ENCODE data around the gene RSRC1.

RSRC1 gene

DNA sequence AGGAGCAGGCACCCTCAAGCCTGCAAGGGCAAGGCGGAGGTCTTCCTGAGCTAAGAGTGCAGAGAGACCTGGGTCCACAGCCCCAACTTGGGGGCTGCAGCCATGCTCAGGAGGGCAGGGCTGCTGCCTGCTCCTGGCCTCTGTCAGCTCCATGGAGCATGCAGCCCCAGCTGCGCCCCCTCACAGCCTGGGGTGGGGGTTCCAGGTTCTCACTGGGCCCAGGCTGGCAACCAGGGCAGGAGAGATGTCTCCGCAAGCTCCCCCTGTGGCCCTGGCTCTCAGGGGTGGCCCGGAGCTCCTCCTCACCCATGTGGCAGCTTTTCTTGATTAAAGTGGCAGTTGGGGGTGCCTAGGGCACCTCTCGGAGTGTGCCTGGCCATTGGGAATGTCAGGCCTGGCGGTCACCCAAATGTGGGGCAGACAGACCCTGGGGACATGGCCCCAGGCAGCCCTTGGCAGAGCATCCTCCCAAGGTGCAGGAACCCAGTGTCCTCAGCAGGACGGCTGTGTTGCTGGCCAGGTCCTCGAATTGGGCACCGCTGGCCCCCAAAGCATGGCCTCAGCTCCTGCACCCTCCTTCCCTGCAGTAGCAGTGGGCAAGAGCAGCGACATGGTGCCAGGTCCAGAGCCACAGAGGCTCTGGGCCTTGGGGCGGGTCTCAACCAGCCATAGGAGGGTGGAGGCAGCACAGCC is 251.0 kb downstream of the RSRC1 start:
- Histone ChIP-seq H2AFZ (ENCODE audit: low read depth, low read length) (no peak overlapping the region), H3K9me3 (ENCODE audit: insufficient read depth, low read length) (no peaks in the 10 kb centered on the region; the same call in 1 of the 2 replicates), H3K79me2 (ENCODE audit: low read length) (no peaks in the 10 kb centered on the region), H3K4me2 (ENCODE audit: low read length) (no peak overlapping the region), H3K27ac (ENCODE audit: low read length) (no peak overlapping the region), H3K4me1 (ENCODE audit: low read length) (peaks cover 13% of the 10 kb centered on the region), H3K4me3 (ENCODE audit: low read length) (no peak overlapping the region), H4K20me1 (ENCODE audit: insufficient read depth, low read length) (no peaks in the 10 kb centered on the region), H3K27me3 (ENCODE audit: low read depth, low read length) (no peaks in the 10 kb centered on the region), H3K9ac (ENCODE audit: low read length) (no peak overlapping the region), H3K36me3 (replicated peaks; ENCODE audit: low read depth, low read length) (peaks cover 14% of the 10 kb centered on the region)
- TF ChIP-seq, protein P1, sequence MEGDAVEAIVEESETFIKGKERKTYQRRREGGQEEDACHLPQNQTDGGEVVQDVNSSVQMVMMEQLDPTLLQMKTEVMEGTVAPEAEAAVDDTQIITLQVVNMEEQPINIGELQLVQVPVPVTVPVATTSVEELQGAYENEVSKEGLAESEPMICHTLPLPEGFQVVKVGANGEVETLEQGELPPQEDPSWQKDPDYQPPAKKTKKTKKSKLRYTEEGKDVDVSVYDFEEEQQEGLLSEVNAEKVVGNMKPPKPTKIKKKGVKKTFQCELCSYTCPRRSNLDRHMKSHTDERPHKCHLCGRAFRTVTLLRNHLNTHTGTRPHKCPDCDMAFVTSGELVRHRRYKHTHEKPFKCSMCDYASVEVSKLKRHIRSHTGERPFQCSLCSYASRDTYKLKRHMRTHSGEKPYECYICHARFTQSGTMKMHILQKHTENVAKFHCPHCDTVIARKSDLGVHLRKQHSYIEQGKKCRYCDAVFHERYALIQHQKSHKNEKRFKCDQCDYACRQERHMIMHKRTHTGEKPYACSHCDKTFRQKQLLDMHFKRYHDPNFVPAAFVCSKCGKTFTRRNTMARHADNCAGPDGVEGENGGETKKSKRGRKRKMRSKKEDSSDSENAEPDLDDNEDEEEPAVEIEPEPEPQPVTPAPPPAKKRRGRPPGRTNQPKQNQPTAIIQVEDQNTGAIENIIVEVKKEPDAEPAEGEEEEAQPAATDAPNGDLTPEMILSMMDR (IDR thresholded peaks at IDR 0.05; ENCODE audit: low read depth, low read length) = no peak
- no peak for TF ChIP-seq EZH2phosphoT487 (IDR thresholded peaks at IDR 0.05; ENCODE audit: low read depth)

DNA sequence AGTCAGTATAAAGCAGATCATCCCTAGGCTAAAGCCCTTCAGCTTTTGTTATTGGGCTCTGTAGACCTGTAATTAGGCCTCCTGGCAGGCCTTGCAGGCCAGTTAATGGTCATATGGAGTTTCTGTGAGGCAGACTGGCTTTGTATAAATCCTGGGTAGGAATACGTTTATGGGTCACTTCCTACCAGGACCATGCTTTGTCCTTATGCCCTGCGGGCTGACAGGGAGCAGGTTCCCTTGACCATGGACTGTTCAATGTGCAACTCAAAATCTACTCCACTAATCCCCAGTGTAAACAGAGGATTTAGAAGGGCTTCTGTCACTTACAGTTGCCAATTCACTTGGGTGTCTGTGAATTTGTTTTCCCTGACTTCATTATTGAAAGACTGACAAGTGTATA is 258.4 kb downstream of the RSRC1 start:
- Histone ChIP-seq H3K4me3 (ENCODE audit: low read length) (no peak overlapping the region), H3K9ac (ENCODE audit: low read length) (no peak overlapping the region), H3K79me2 (ENCODE audit: low read length) (no peaks in the 10 kb centered on the region), H3K27me3 (ENCODE audit: low read depth, low read length) (no peaks in the 10 kb centered on the region), H3K36me3 (replicated peaks; ENCODE audit: low read depth, low read length) (no peaks in the 10 kb centered on the region), H3K9me3 (ENCODE audit: insufficient read depth, low read length) (no peaks in the 10 kb centered on the region), H4K20me1 (ENCODE audit: insufficient read depth, low read length) (no peaks in the 10 kb centered on the region), H2AFZ (ENCODE audit: low read depth, low read length) (no peak overlapping the region), H3K27ac (ENCODE audit: low read length) (no peak overlapping the region), H3K4me2 (ENCODE audit: low read length) (no peak overlapping the region), H3K4me1 (ENCODE audit: low read length) (peaks cover 8% of the 10 kb centered on the region; the same call in 1 of the 2 replicates)
- TF ChIP-seq EZH2phosphoT487 (IDR thresholded peaks at IDR 0.05; ENCODE audit: low read depth) = no peak
- TF ChIP-seq, protein P1 (IDR thresholded peaks at IDR 0.05; ENCODE audit: low read depth, low read length) = no peak

DNA sequence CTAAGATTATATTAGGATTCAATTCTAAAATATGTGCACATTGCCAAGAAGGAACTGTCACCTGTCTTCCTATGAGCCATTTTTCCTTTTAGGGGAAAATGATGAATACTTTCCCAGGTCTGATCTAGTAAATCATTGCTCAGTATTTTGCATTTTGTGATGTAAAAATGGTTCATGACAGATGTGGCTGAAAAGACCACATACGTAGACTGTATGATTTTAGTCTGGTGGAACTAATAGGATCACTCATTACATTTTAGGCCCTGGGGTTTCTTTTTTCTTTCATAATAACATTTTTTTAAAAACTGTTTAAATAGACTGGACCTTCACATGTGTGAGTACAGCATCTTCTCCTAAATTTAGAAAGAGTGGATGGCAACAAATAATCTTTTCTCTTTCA is 259.4 kb downstream of the RSRC1 start:
- H3K4me1 ChIP-seq (ENCODE audit: low read length) = peaks cover 8% of the 10 kb centered on the region; the same call in 1 of the 2 replicates
- H2AFZ ChIP-seq (ENCODE audit: low read depth, low read length) = no peak overlapping the region
- H3K36me3 ChIP-seq (replicated peaks; ENCODE audit: low read depth, low read length) = no peaks in the 10 kb centered on the region
- H3K9me3 ChIP-seq (ENCODE audit: insufficient read depth, low read length) = no peaks in the 10 kb centered on the region
- no peak overlapping the region for H3K4me3 ChIP-seq (ENCODE audit: low read length)
- H3K27ac ChIP-seq (ENCODE audit: low read length) = peak overlapping the region; percentile 15; the same call in 1 of the 2 replicates
- peak overlapping the region; percentile 5; the same call in 1 of the 2 replicates for H3K4me2 ChIP-seq (ENCODE audit: low read length)
- H3K79me2 ChIP-seq (ENCODE audit: low read length) = no peaks in the 10 kb centered on the region
- TF ChIP-seq EZH2phosphoT487 (IDR thresholded peaks at IDR 0.05; ENCODE audit: low read depth) = no peak
- TF ChIP-seq, protein P1 (IDR thresholded peaks at IDR 0.05; ENCODE audit: low read depth, low read length) = no peak
- no peaks in the 10 kb centered on the region for H4K20me1 ChIP-seq (ENCODE audit: insufficient read depth, low read length)
- no peak overlapping the region for H3K9ac ChIP-seq (ENCODE audit: low read length)
- H3K27me3 ChIP-seq (ENCODE audit: low read depth, low read length) = no peaks in the 10 kb centered on the region

DNA sequence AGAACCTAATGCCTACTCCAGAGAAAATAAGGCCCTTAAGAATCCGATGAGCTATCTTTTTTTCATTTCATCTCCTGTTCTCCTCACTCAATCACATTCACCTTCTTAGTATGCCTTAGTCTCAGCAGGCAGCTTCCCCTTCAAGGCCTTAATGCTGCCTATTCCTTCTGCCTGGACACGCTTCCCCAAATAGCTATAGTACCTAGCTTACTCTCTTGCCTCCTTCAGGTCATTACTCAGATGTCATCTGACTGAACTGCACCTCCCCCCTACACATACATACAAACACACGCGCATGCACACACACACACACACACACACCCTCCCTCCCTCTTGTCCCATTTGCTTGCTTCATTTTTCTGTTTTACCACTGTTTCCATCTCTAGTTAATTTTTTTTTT is 269.6 kb downstream of the RSRC1 start:
- Histone ChIP-seq H3K9ac (ENCODE audit: low read length) (no peak overlapping the region), H3K4me3 (ENCODE audit: low read length) (no peak overlapping the region), H3K79me2 (ENCODE audit: low read length) (no peaks in the 10 kb centered on the region), H4K20me1 (ENCODE audit: insufficient read depth, low read length) (no peaks in the 10 kb centered on the region), H3K4me1 (ENCODE audit: low read length) (peaks cover 4% of the 10 kb centered on the region; the same call in 1 of the 2 replicates), H3K27me3 (ENCODE audit: low read depth, low read length) (no peaks in the 10 kb centered on the region), H3K4me2 (ENCODE audit: low read length) (no peak overlapping the region), H3K27ac (ENCODE audit: low read length) (no peak overlapping the region), H2AFZ (ENCODE audit: low read depth, low read length) (no peak overlapping the region), H3K36me3 (replicated peaks; ENCODE audit: low read depth, low read length) (no peaks in the 10 kb centered on the region), H3K9me3 (ENCODE audit: insufficient read depth, low read length) (no peaks in the 10 kb centered on the region)
- no peak for TF ChIP-seq EZH2phosphoT487 (IDR thresholded peaks at IDR 0.05; ENCODE audit: low read depth)
